ENCODE measurements around the gene GRM7.

- no peak for TF ChIP-seq POLR2AphosphoS5 (IDR thresholded peaks at IDR 0.05)
- no peak for TF ChIP-seq CTCF (IDR thresholded peaks at IDR 0.05 in 8 of 11, conservative IDR thresholded peaks at IDR 0.05 in 3 of 11)
- no peak for TF ChIP-seq POLR2A (IDR thresholded peaks at IDR 0.05)
These were observed 918.4 kb downstream of the GRM7 start for GRCh38 chr3:7779331-7779730.
